ENCODE results near the gene OR51B5. TPM values are rescaled to one million over a fixed set of nuclear protein-coding genes. Genes with fewer than 3 reads are reported as not detected.

Gene OR51B5
- total and polyA plus RNA-seq, 2 experiments from 2014 or later: not detected

DNA sequence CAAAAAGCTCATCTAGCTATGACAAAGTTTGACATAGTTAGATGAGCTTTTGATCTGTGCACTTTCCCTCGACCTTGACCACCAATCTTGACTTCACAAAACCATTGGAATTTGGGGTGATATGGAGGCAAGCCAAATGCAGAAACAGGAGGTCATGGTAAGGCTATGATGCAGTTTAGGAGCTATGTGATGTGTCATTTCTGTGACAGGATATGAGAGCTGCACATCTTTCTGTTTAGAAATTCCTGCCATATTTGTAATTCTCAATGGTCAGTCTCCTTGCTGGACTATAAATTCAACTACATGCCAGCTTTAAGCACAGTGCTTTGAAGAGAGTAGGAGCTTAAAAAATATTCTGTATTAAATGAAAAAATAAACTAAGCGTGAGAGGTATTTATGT lies 20.9 kb upstream of the OR51B5 start (continued):
- TF ChIP-seq NANOG (IDR thresholded peaks at IDR 0.05; ENCODE audit: borderline replicate concordance): no peak
- TF ChIP-seq EZH2phosphoT487 (IDR thresholded peaks at IDR 0.05; ENCODE audit: unreplicated experiment): no peak
- TF ChIP-seq ZNF114 (CRISPR knock-in tag; IDR thresholded peaks at IDR 0.05): no peak
- TF ChIP-seq STAT1 (IDR thresholded peaks at IDR 0.05; ENCODE audit: unreplicated experiment): no peak
- TF ChIP-seq, protein P1, sequence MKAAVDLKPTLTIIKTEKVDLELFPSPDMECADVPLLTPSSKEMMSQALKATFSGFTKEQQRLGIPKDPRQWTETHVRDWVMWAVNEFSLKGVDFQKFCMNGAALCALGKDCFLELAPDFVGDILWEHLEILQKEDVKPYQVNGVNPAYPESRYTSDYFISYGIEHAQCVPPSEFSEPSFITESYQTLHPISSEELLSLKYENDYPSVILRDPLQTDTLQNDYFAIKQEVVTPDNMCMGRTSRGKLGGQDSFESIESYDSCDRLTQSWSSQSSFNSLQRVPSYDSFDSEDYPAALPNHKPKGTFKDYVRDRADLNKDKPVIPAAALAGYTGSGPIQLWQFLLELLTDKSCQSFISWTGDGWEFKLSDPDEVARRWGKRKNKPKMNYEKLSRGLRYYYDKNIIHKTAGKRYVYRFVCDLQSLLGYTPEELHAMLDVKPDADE (IDR thresholded peaks at IDR 0.05): no peak

DNA sequence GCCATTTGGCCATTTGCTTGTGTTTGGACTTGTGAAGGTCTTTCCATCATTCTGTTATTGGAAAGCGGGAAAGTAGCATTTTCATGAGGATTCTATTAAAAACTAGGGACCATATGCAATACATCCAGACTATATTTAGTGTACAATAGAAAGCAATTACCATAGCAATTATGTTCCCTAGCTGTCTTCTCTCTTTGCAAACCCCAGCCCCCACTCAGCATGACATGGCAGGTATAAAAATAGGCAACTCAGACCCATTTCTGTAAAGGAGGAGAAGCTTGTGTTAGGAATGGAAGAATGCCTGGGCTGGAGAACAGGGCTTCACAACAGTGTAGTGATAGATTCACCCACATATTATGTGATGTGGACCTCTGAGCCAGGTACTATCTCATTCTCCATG lies 20.4 kb upstream of the OR51B5 start:
- DNase-seq (ENCODE audit: low spot score) (no peak), ATAC-seq (no peak)
- H3K27ac Mint-ChIP-seq: no peak overlapping the region
- H3K36me3 Mint-ChIP-seq (ENCODE audit: low read depth): no peaks in the 10 kb centered on the region
- no peak overlapping the region for H2AFZ ChIP-seq
- no peak overlapping the region for H3K27ac ChIP-seq (ENCODE audit: low read depth)
- H3K9me2 ChIP-seq (ENCODE audit: insufficient read depth): no peaks in the 10 kb centered on the region
- H3K4me2 ChIP-seq: no peak overlapping the region
- H3K4me3 Mint-ChIP-seq: no peak overlapping the region
- no peak overlapping the region for H3K4me3 ChIP-seq
- H3K79me2 ChIP-seq (replicated peaks; ENCODE audit: insufficient read depth): no peaks in the 10 kb centered on the region
- no peaks in the 10 kb centered on the region for H4K20me1 ChIP-seq (replicated peaks; ENCODE audit: insufficient read depth)
- no peaks in the 10 kb centered on the region for H3K27me3 ChIP-seq (ENCODE audit: insufficient read depth)
- peaks cover 2% of the 10 kb centered on the region for H3K27me3 Mint-ChIP-seq (ENCODE audit: insufficient read depth, low read depth, poor library complexity)
- H3K36me3 ChIP-seq (ENCODE audit: insufficient read depth): no peaks in the 10 kb centered on the region
- H3K9me3 Mint-ChIP-seq: peaks cover 4% of the 10 kb centered on the region; the same call in 1 of the 3 replicates
- peaks cover 12% of the 10 kb centered on the region for H3K4me1 ChIP-seq (ENCODE audit: insufficient read depth)
- peaks cover 4% of the 10 kb centered on the region; the same call in 2 of the 3 replicates for H3K4me1 Mint-ChIP-seq
- no peaks in the 10 kb centered on the region for H3F3A ChIP-seq (replicated peaks; ENCODE audit: low read depth)
- TF ChIP-seq ZNF331 (CRISPR knock-in tag; IDR thresholded peaks at IDR 0.05; ENCODE audit: low read depth) (no peak), NANOG (IDR thresholded peaks at IDR 0.05; ENCODE audit: borderline replicate concordance) (no peak), STAT1 (IDR thresholded peaks at IDR 0.05; ENCODE audit: unreplicated experiment) (no peak), EZH2phosphoT487 (IDR thresholded peaks at IDR 0.05; ENCODE audit: unreplicated experiment) (no peak), JUNB (IDR thresholded peaks at IDR 0.05; ENCODE audit: unreplicated experiment) (no peak), CREB1 (CRISPR knock-in tag; IDR thresholded peaks at IDR 0.05; ENCODE audit: low read depth) (no peak), EZH2 (IDR thresholded peaks at IDR 0.05; ENCODE audit: low read depth, unreplicated experiment) (no peak), POLR2AphosphoS5 (IDR thresholded peaks at IDR 0.05; ENCODE audit: low read depth) (no peak), ZNF114 (CRISPR knock-in tag; IDR thresholded peaks at IDR 0.05) (no peak)
- TF ChIP-seq, protein P2, sequence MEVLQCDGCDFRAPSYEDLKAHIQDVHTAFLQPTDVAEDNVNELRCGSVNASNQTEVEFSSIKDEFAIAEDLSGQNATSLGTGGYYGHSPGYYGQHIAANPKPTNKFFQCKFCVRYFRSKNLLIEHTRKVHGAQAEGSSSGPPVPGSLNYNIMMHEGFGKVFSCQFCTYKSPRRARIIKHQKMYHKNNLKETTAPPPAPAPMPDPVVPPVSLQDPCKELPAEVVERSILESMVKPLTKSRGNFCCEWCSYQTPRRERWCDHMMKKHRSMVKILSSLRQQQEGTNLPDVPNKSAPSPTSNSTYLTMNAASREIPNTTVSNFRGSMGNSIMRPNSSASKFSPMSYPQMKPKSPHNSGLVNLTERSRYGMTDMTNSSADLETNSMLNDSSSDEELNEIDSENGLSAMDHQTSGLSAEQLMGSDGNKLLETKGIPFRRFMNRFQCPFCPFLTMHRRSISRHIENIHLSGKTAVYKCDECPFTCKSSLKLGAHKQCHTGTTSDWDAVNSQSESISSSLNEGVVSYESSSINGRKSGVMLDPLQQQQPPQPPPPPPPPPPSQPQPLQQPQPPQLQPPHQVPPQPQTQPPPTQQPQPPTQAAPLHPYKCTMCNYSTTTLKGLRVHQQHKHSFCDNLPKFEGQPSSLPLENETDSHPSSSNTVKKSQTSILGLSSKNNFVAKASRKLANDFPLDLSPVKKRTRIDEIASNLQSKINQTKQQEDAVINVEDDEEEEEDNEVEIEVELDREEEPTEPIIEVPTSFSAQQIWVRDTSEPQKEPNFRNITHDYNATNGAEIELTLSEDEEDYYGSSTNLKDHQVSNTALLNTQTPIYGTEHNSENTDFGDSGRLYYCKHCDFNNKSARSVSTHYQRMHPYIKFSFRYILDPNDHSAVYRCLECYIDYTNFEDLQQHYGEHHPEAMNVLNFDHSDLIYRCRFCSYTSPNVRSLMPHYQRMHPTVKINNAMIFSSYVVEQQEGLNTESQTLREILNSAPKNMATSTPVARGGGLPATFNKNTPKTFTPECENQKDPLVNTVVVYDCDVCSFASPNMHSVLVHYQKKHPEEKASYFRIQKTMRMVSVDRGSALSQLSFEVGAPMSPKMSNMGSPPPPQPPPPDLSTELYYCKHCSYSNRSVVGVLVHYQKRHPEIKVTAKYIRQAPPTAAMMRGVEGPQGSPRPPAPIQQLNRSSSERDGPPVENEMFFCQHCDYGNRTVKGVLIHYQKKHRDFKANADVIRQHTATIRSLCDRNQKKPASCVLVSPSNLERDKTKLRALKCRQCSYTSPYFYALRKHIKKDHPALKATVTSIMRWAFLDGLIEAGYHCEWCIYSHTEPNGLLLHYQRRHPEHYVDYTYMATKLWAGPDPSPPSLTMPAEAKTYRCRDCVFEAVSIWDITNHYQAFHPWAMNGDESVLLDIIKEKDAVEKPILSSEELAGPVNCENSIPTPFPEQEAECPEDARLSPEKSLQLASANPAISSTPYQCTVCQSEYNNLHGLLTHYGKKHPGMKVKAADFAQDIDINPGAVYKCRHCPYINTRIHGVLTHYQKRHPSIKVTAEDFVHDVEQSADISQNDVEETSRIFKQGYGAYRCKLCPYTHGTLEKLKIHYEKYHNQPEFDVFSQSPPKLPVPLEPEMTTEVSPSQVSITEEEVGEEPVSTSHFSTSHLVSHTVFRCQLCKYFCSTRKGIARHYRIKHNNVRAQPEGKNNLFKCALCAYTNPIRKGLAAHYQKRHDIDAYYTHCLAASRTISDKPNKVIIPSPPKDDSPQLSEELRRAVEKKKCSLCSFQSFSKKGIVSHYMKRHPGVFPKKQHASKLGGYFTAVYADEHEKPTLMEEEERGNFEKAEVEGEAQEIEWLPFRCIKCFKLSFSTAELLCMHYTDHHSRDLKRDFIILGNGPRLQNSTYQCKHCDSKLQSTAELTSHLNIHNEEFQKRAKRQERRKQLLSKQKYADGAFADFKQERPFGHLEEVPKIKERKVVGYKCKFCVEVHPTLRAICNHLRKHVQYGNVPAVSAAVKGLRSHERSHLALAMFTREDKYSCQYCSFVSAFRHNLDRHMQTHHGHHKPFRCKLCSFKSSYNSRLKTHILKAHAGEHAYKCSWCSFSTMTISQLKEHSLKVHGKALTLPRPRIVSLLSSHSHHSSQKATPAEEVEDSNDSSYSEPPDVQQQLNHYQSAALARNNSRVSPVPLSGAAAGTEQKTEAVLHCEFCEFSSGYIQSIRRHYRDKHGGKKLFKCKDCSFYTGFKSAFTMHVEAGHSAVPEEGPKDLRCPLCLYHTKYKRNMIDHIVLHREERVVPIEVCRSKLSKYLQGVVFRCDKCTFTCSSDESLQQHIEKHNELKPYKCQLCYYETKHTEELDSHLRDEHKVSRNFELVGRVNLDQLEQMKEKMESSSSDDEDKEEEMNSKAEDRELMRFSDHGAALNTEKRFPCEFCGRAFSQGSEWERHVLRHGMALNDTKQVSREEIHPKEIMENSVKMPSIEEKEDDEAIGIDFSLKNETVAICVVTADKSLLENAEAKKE (CRISPR knock-in tag; IDR thresholded peaks at IDR 0.05): no peak
- TF ChIP-seq, protein P3, sequence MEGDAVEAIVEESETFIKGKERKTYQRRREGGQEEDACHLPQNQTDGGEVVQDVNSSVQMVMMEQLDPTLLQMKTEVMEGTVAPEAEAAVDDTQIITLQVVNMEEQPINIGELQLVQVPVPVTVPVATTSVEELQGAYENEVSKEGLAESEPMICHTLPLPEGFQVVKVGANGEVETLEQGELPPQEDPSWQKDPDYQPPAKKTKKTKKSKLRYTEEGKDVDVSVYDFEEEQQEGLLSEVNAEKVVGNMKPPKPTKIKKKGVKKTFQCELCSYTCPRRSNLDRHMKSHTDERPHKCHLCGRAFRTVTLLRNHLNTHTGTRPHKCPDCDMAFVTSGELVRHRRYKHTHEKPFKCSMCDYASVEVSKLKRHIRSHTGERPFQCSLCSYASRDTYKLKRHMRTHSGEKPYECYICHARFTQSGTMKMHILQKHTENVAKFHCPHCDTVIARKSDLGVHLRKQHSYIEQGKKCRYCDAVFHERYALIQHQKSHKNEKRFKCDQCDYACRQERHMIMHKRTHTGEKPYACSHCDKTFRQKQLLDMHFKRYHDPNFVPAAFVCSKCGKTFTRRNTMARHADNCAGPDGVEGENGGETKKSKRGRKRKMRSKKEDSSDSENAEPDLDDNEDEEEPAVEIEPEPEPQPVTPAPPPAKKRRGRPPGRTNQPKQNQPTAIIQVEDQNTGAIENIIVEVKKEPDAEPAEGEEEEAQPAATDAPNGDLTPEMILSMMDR (conservative IDR thresholded peaks at IDR 0.05; ENCODE audit: low read depth in 2 of 2): no peak
- TF ChIP-seq, protein P4, sequence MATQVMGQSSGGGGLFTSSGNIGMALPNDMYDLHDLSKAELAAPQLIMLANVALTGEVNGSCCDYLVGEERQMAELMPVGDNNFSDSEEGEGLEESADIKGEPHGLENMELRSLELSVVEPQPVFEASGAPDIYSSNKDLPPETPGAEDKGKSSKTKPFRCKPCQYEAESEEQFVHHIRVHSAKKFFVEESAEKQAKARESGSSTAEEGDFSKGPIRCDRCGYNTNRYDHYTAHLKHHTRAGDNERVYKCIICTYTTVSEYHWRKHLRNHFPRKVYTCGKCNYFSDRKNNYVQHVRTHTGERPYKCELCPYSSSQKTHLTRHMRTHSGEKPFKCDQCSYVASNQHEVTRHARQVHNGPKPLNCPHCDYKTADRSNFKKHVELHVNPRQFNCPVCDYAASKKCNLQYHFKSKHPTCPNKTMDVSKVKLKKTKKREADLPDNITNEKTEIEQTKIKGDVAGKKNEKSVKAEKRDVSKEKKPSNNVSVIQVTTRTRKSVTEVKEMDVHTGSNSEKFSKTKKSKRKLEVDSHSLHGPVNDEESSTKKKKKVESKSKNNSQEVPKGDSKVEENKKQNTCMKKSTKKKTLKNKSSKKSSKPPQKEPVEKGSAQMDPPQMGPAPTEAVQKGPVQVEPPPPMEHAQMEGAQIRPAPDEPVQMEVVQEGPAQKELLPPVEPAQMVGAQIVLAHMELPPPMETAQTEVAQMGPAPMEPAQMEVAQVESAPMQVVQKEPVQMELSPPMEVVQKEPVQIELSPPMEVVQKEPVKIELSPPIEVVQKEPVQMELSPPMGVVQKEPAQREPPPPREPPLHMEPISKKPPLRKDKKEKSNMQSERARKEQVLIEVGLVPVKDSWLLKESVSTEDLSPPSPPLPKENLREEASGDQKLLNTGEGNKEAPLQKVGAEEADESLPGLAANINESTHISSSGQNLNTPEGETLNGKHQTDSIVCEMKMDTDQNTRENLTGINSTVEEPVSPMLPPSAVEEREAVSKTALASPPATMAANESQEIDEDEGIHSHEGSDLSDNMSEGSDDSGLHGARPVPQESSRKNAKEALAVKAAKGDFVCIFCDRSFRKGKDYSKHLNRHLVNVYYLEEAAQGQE (IDR thresholded peaks at IDR 0.05; ENCODE audit: unreplicated experiment): no peak
